OCI-LY7 (cell line): ENCODE measurements around the gene NBEA. TPM values are rescaled to one million over a fixed set of nuclear protein-coding genes. Genes with fewer than 3 reads are reported as not detected.
"Not testable (repeated sequence)": the region's sequence is repeated elsewhere in the genome, so short reads cannot be mapped to it uniquely, and the experiment has no call there.

Source experiments
- BruUV-seq: library from RNA; stranded (reverse); fragments of 400-500 nt; replicated peaks from 2 replicates; lab custom pipeline; 2021; lab: Mats Ljungman, UMichigan
- CTCF ChIA-PET: fragments of 300-600 bp; sonication (Branson Sonifier 250); formaldehyde crosslinking; loops from one replicate; lab custom pipeline; 2022; ENCODE audit warnings: antibody characterized with exemption; ENCODE audit not compliant: unreplicated experiment; lab: Charles Lee
- POLR2A ChIA-PET: fragments of 300-600 bp; sonication (Branson Sonifier 250); formaldehyde crosslinking; loops from one replicate; lab custom pipeline; 2022; ENCODE audit warnings: antibody characterized with exemption; lab: Charles Lee
- DNase-seq: peaks from one replicate; pipeline ENCODE4 v3.0.0-alpha.2; 2015; ENCODE audit warnings: low spot score
- H2AFZ ChIP-seq: fragments of 200-600 bp; sonication (generic), shearing (Covaris generic); 2 replicates; pipeline ENCODE4 v1.6.1; 2014; ENCODE audit warnings: mild to moderate bottlenecking, antibody characterized with exemption, low read length, moderate library complexity
- H3K27ac ChIP-seq: fragments of 200-600 bp; sonication (generic); 2 replicates; pipeline ENCODE4 v1.5.1; 2014; ENCODE audit warnings: mixed run types, low read depth, mild to moderate bottlenecking, moderate library complexity, low read length, inconsistent platforms; ENCODE audit not compliant: poor library complexity, severe bottlenecking
- H3K36me3 ChIP-seq: fragments of 200-600 bp; sonication (generic); 2 replicates; pipeline ENCODE4 v1.6.1; 2014; ENCODE audit warnings: mild to moderate bottlenecking, antibody characterized with exemption, low read length, moderate library complexity, mixed read lengths; ENCODE audit not compliant: insufficient read depth
- H3K4me1 ChIP-seq: fragments of 200-600 bp; sonication (generic); 2 replicates; pipeline ENCODE4 v1.5.1; 2014; ENCODE audit warnings: mild to moderate bottlenecking, low read length; ENCODE audit not compliant: insufficient read depth, poor library complexity, severe bottlenecking
- H3K4me2 ChIP-seq: fragments of 200-600 bp; sonication (generic); 2 replicates; pipeline ENCODE4 v1.6.1; 2014; ENCODE audit warnings: mild to moderate bottlenecking, low read length
- H3K4me3 ChIP-seq: fragments of 200-600 bp; sonication (generic); 2 replicates; pipeline ENCODE4 v1.5.1; 2014; ENCODE audit warnings: mild to moderate bottlenecking, low read depth, low read length; ENCODE audit not compliant: poor library complexity, severe bottlenecking
- H3K79me2 ChIP-seq: fragments of 200-600 bp; sonication (generic); 2 replicates; pipeline ENCODE4 v1.6.1; 2016; ENCODE audit warnings: low read depth, mild to moderate bottlenecking, low read length, moderate library complexity, mixed read lengths; ENCODE audit not compliant: insufficient read depth
- H3K9me2 ChIP-seq: fragments of 200-600 bp; sonication (generic); 2 replicates; pipeline ENCODE4 v1.6.1; 2016; ENCODE audit warnings: mild to moderate bottlenecking, low read length, mixed read lengths; ENCODE audit not compliant: insufficient read depth
- H3K9me3 ChIP-seq: fragments of 200-600 bp; sonication (generic); 2 replicates; pipeline ENCODE4 v1.6.1; 2014; ENCODE audit warnings: mild to moderate bottlenecking, mixed run types, low read length, mixed read lengths
- H4K20me1 ChIP-seq: fragments of 200-600 bp; sonication (generic); 2 replicates; pipeline ENCODE4 v1.6.1; 2014; ENCODE audit warnings: mild to moderate bottlenecking, antibody characterized with exemption, low read length, moderate library complexity, mixed read lengths; ENCODE audit not compliant: insufficient read depth
- EZH2phosphoT487 ChIP-seq: fragments of 200-600 bp; sonication (generic); IDR thresholded peaks from 2 replicates; pipeline ENCODE4 v1.6.1; 2018; ENCODE audit warnings: low read depth, borderline replicate concordance, mild to moderate bottlenecking, mixed run types, antibody characterized with exemption, low read length, moderate library complexity, mixed read lengths
- intact Hi-C: fragments of 100-400 bp; cut with micrococcal nuclease; formaldehyde crosslinking; loops from one replicate; pipeline ENCODE4 v1.10.0; 2022; ENCODE audit not compliant: unreplicated experiment
- total RNA-seq, 2 experiments: library from RNA; depleted of rRNA in 1 of 2; stranded (reverse); fragments of >200 nt in 1 of 2; shearing (Covaris generic) in 1 of 2; gene quantifications; 2 replicates each; pipeline ENCODE4 v1.2.3, GENCODE V29; 2014 to 2022
- TF ChIP-seq, protein P1 (sequence below): fragments of 200-600 bp; sonication (generic); conservative IDR thresholded peaks from 2 replicates; pipeline ENCODE4 v1.5.1; 2014; ENCODE audit warnings: mild to moderate bottlenecking, antibody characterized with exemption, low read length, moderate library complexity, mixed read lengths

Gene NBEA
- total RNA-seq, 2 experiments from 2014 or later: 3.6 to 11.0 TPM

DNA sequence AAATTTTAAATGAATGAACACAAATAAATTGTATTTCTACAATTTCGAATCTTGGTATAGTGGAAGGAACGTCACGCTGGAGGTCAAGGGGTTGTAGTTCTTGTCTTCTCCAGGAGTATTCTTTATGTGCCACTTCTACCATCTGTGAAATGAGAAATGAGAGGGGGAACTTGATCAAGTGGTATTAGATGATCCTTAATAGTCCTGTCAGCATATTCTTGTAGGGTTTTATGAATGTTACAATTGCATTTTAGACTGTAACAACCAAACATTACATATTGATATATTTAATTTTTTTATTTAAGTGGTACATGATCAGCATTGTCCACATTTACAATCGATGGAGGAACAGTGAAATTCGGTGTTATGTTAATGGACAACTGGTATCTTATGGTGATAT is 113.6 kb downstream of the NBEA start:
- H3K9me3 ChIP-seq: no peaks in the 10 kb centered on the region
- ChIA-PET CTCF (no interaction called here), POLR2A (no interaction called here)
- no peaks in the 10 kb centered on the region for H3K36me3 ChIP-seq
- BruUV-seq: no TSS peak
- no peaks in the 10 kb centered on the region for H3K9me2 ChIP-seq
- H3K4me2 ChIP-seq: no peak overlapping the region
- intact Hi-C loops: no loop called here
- DNase-seq: no peak
- H3K4me1 ChIP-seq: no peaks in the 10 kb centered on the region
- TF ChIP-seq, protein P1, sequence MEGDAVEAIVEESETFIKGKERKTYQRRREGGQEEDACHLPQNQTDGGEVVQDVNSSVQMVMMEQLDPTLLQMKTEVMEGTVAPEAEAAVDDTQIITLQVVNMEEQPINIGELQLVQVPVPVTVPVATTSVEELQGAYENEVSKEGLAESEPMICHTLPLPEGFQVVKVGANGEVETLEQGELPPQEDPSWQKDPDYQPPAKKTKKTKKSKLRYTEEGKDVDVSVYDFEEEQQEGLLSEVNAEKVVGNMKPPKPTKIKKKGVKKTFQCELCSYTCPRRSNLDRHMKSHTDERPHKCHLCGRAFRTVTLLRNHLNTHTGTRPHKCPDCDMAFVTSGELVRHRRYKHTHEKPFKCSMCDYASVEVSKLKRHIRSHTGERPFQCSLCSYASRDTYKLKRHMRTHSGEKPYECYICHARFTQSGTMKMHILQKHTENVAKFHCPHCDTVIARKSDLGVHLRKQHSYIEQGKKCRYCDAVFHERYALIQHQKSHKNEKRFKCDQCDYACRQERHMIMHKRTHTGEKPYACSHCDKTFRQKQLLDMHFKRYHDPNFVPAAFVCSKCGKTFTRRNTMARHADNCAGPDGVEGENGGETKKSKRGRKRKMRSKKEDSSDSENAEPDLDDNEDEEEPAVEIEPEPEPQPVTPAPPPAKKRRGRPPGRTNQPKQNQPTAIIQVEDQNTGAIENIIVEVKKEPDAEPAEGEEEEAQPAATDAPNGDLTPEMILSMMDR: no peak
- no peak for TF ChIP-seq EZH2phosphoT487
- H4K20me1 ChIP-seq: no peaks in the 10 kb centered on the region
- no peak overlapping the region for H3K4me3 ChIP-seq
- H3K27ac ChIP-seq: no peak overlapping the region
- no peak overlapping the region for H2AFZ ChIP-seq
- no peaks in the 10 kb centered on the region for H3K79me2 ChIP-seq

GRCh38 chr13:35057858-35058257 is 115.8 kb downstream of the NBEA start:
- intact Hi-C loops: no loop called here
- no peak for TF ChIP-seq EZH2phosphoT487
- TF ChIP-seq, protein P1: no peak
- ChIA-PET CTCF (no interaction called here), POLR2A (interaction anchor here (1.1 kb wide), 1 partner anchor 9 kb away, joined by 5 read pairs; no protein-coding TSS in a partner anchor)
- Histone ChIP-seq H2AFZ (no peak overlapping the region), H3K9me2 (no peaks in the 10 kb centered on the region), H3K9me3 (no peaks in the 10 kb centered on the region), H4K20me1 (no peaks in the 10 kb centered on the region), H3K4me3 (no peak overlapping the region), H3K4me2 (no peak overlapping the region), H3K27ac (no peak overlapping the region), H3K36me3 (no peaks in the 10 kb centered on the region), H3K4me1 (no peaks in the 10 kb centered on the region), H3K79me2 (no peaks in the 10 kb centered on the region)
- no peak for DNase-seq
- no TSS peak for BruUV-seq

DNA sequence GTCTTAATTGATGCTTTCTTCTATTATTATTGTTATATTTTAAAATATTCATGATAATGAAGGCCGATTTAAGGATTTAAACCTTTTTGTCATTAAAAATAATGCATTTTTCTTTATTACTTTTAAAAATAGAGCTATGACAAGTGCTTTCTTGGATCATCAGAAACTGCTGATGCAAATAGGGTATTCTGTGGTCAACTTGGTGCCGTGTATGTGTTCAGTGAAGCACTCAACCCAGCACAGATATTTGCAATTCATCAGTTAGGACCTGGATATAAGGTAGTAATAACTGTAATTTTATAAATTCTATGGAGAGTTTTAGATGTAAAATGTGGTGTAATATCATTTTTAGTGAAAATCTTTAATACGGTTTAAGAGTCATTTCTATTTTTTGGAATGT is 116.5 kb downstream of the NBEA start:
- H3K79me2 ChIP-seq, H3K4me3 ChIP-seq, intact Hi-C loops, CTCF ChIA-PET, DNase-seq, H3K4me1 ChIP-seq, BruUV-seq, H3K36me3 ChIP-seq, H3K9me2 ChIP-seq, H3K27ac ChIP-seq, H3K9me3 ChIP-seq, H4K20me1 ChIP-seq, H2AFZ ChIP-seq, H3K4me2 ChIP-seq: not testable (repeated sequence)
- POLR2A ChIA-PET: interaction anchor here (0.5 to 1.1 kb wide), 3 partner anchors 10 to 219 kb away, joined by 3 to 5 read pairs (median 3); no protein-coding TSS in a partner anchor
